Neural progenitor cell (in vitro differentiated cells): ENCODE results near the gene PIF1.

Experiments used
- EZH2 ChIP-seq: fragments of 200-600 bp; sonication (generic); IDR thresholded peaks from 2 replicates; pipeline ENCODE4 v1.6.1; 2017; ENCODE audit warnings: antibody characterized with exemption, mild to moderate bottlenecking, moderate library complexity
- EZH2phosphoT487 ChIP-seq: fragments of 200-600 bp; sonication (generic); IDR thresholded peaks from 2 replicates; pipeline ENCODE4 v1.6.1; 2017; ENCODE audit warnings: antibody characterized with exemption
- TF ChIP-seq, protein P1 (sequence below): fragments of 200-600 bp; sonication (generic); IDR thresholded peaks from 2 replicates; pipeline ENCODE4 v1.5.1; 2017; ENCODE audit warnings: antibody characterized with exemption, mild to moderate bottlenecking

DNA sequence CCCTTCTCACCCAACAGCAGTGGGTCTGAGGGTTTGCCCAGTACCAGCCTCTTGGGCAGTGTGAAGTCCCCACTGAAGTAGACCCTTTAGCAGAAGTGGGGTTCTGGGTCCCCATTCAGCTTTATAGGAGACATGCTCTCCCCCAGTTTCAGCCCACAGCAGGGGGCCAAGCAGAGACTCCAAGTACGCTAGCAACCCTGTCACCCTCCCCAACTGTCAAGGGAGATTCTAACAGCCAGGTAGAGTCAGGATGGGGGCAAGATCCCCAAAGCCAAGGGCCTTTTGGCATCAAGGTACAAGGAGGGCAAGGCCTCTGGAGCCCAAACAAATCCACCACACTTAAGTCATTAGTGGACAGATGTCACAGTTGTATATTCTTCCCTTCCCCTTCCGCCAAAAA is 51.8 kb downstream of the PIF1 start:
- no peak for TF ChIP-seq EZH2phosphoT487
- TF ChIP-seq, protein P1, sequence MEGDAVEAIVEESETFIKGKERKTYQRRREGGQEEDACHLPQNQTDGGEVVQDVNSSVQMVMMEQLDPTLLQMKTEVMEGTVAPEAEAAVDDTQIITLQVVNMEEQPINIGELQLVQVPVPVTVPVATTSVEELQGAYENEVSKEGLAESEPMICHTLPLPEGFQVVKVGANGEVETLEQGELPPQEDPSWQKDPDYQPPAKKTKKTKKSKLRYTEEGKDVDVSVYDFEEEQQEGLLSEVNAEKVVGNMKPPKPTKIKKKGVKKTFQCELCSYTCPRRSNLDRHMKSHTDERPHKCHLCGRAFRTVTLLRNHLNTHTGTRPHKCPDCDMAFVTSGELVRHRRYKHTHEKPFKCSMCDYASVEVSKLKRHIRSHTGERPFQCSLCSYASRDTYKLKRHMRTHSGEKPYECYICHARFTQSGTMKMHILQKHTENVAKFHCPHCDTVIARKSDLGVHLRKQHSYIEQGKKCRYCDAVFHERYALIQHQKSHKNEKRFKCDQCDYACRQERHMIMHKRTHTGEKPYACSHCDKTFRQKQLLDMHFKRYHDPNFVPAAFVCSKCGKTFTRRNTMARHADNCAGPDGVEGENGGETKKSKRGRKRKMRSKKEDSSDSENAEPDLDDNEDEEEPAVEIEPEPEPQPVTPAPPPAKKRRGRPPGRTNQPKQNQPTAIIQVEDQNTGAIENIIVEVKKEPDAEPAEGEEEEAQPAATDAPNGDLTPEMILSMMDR: no peak
- TF ChIP-seq EZH2: no peak
